Placental epithelial cell (primary cell): Measurements from ENCODE around the gene GOLT1B. TPM values are rescaled to one million over a fixed set of nuclear protein-coding genes. Genes with fewer than 3 reads are reported as not detected.

Experiments
- total RNA-seq: library from RNA; depleted of rRNA; stranded (reverse); fragments of >200 nt; gene quantifications from 2 replicates; pipeline ENCODE4 v1.2.3, GENCODE V29; 2012

GOLT1B gene, protein sequence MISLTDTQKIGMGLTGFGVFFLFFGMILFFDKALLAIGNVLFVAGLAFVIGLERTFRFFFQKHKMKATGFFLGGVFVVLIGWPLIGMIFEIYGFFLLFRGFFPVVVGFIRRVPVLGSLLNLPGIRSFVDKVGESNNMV
- 44.4 and 74.1 TPM in 2 replicates for total RNA-seq

DNA sequence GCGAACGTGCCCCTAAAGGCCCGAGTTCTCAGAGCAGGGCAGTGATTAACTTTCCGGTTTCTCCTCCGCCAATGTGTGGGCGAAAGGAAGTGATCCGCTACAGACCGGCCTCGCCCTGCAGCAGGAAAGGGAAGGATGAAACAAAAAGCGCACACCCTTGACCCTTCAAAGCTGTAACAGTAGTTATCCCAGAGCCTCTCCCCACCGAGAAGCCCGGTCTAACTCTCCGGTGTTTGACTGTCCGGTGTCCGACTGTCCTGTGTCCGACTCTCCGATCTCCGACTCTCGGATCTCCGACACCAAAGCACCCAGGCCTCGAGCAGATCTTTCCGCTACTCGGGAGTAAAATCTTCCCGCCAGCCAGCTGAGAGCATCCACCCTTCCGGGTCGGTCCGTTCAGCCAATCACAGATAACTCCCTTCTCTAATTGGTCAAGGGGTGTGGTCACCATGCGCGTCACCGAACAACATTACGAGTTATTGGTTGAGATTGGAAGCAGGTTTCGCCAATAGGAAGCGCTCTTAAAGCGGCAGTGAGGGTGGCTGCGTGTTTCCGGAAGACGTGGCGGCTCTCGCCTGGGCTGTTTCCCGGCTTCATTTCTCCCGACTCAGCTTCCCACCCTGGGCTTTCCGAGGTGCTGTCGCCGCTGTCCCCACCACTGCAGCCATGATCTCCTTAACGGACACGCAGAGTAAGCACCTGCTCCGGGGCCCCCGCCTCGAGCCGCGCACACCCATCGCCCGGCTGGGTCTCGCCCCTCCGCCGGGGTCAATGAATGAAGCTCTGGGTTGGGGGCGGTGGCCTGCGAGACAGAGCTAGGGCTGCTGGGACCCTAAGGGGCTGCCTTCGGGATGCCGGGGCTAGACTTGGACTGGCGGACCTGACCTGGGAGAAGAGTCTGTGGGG lies at the start of gene GOLT1B, which contains the start of gene RECQL:
GOLT1B (plus strand) TSS at position 532 of the 906 bp plus-strand sequence; CDS start at position 667, 135 bp downstream.
RECQL (minus strand) TSS at position 378 of the 906 bp plus-strand sequence. CDS start 2,065 bp downstream, outside the sequence.

DNA sequence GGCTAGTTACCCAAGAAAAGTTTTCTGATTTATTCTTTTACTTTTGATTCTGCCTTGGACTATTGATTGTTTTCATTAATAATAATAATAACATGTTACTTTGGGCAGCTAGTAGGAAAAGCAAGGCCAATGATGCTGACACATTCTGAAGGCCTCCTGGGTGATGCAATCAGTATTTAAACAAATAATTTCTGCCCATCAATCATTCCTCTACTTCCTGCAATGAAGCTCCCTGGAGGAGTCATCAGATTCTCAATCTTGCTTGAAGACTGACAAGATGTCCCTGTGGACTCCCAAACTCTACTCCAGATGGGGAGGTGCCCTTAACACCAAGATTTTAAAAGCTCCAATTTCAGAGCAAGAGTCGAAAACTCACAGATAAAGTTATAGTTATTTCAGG lies 24.5 kb downstream of the GOLT1B start, which contains the start of gene SPX:
SPX (plus strand) TSS at position 244 of the 400 bp plus-strand sequence. CDS start 177 bp downstream, outside the sequence.

Other genes starting within 250 kb of the GOLT1B start
- gene SLCO1A2, start 166.9 kb upstream of the GOLT1B start, total RNA-seq, result not detected in 2 replicates
- gene IAPP, start 128.9 kb upstream of the GOLT1B start, total RNA-seq, result not detected in 2 replicates
- gene PYROXD1, start 64.1 kb upstream of the GOLT1B start, total RNA-seq, result 9.8 and 11.6 TPM in 2 replicates
- 34.2 and 51.7 TPM in 2 replicates for gene RECQL, start 154 bp upstream of the GOLT1B start, total RNA-seq
- not detected in 2 replicates for gene SPX, start 24.5 kb downstream of the GOLT1B start, total RNA-seq
- gene GYS2, start 103.1 kb downstream of the GOLT1B start, total RNA-seq, result not detected in 2 replicates
- gene LDHB, start 156.1 kb downstream of the GOLT1B start, total RNA-seq, result 179 and 295 TPM in 2 replicates